NCI-H460 (cell line): ENCODE data around the gene ARMC6. TPM values are rescaled to one million over a fixed set of nuclear protein-coding genes. Genes with fewer than 3 reads are reported as not detected.
"Not testable (repeated sequence)": the region's sequence is repeated elsewhere in the genome, so short reads cannot be mapped to it uniquely, and the experiment has no call there.

ENCODE experiments used
- DNase-seq: peaks from one replicate; pipeline ENCODE4 v3.0.0-alpha.2; 2016; ENCODE audit warnings: low read depth; ENCODE audit errors: extremely low read depth
- total RNA-seq: library from RNA; depleted of rRNA; stranded (reverse); fragments of >200 nt; shearing (Covaris generic); gene quantifications from 2 replicates; pipeline ENCODE4 v1.2.3, GENCODE V29; 2014

Gene ARMC6
- total RNA-seq, 1 experiment from 2014 or later: 19.8 TPM

GRCh38 chr19:19068659-19069654 is 35.6 kb downstream of the ARMC6 start:
- no peak for DNase-seq

DNA sequence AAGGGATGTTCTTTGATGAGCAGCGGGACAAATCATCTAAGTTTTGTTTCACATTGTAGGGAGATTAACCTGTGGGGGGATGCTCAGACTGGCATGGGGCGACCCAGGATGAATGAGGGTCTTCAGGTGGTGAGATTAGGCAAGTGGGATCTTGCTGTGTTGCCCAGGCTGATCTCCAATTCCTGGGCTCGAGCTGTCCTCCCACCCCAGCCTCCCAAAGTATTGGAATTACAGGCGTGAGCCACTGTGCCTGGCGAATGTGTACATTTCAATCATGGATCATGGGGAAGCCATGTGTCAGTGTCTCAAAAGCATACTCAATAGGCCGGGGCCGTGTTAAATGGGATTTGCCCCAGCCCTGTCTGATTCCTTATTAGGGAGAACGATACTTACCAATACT is 38.5 kb downstream of the ARMC6 start:
- no peak for DNase-seq

- DNase-seq: no peak
Measured at GRCh38 chr19:19074196-19074882, 40.9 kb downstream of the ARMC6 start.

DNA sequence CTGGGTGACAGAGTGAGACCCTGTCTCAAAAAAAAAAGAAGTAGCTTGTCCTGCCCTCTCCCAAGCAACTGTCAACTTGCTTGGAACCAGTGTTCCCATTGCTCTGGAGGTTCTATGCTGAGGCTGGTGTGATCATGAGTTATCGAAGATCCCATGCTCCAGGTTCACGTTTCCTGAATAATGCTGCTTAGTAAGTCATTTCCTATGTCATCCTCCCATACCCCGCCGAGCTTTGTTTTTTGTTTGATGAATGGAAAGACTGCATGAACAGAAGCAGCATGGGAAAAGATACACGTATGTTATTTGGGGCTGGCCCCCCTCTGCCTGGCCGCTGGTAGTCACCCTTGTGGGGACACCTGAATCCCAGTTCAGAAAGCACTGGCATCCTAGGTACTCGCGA is 41.7 kb downstream of the ARMC6 start:
- DNase-seq: no peak

GRCh38 chr19:19076476-19076875 is 43.1 kb downstream of the ARMC6 start:
- no peak for DNase-seq

DNA sequence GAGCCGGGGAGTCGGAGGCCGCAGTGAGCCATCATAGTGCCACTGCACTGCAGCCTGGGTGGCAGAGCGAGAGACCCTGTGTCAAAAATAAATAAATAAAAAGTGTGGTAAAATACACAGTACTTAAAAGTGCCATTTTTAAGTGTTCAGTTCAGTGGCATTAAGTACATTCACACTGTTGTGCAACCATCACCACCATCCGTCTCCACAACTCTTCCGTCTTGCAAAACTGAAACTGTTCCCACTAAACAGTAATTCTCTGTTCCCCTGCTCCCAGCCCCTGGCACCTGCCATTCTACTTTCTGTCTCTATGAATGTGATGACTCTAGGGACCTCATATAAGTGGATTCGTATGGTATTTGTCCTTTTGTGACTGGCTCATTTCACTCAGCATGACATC is 43.7 kb downstream of the ARMC6 start:
- DNase-seq: no peak

DNA sequence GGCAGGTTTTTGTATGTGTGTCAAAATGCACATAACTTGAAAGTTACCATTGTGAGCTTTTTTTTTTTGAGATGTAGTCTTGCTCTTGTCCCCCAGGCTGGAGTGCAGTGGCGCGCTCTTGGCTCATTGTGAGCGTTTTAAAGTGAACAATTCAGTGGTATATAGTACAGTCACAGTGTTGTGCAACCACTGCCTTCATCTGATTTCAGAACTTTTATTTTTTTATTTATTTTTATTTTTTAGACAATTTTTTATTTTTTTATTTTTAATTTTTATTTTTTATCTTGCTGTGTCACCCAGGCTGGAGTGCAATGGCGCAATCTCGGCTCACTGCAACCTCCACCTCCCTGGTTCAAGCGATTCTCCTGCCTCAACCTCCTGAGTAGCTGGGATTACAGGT is 45.4 kb downstream of the ARMC6 start:
- DNase-seq: no peak

DNA sequence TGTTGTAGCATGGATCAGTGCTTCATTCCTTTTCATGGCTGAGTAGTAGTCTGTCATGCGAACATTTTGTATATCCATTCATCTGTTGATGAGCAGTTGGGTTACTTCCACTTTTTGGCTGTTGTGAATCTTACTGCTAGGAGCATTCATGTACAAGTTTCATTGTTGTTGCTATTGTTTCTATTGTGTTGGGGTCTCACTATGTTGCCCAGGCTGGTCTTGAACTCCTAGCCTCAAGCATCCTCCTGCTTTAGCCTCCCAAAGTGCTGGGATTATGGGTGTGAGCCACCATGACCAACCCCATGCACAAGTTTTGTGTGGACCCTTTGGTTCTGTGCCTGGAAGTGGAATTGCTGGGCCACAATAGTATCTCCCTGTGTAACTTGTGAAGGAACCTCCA is 46.2 kb downstream of the ARMC6 start:
- DNase-seq: no peak

DNA sequence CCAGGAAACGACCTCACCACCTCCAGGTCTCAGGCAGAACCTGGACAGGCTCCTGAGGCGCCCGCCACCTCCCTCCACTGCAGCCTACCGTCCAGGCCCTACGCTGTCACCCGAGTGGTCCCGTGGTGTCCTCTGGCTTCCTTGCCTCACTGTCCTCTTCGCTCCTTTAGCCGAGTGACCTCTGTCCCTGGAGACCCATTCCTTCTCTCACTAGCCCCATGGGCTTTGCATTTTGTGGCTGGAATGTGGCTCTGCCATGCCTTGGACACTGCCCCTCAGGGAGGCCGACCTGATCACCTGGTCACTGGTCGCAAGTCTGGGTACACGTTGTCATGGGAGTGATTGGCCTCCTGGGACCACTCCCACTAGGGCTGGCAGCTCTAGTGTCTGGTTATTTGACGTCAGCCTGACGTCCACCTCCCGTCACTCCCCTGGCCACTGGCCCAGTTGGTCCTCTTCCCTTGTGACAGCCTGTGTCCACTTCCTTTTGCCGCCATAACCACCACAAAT is 48.3 kb downstream of the ARMC6 start:
- peak; percentile 9 for DNase-seq

DNA sequence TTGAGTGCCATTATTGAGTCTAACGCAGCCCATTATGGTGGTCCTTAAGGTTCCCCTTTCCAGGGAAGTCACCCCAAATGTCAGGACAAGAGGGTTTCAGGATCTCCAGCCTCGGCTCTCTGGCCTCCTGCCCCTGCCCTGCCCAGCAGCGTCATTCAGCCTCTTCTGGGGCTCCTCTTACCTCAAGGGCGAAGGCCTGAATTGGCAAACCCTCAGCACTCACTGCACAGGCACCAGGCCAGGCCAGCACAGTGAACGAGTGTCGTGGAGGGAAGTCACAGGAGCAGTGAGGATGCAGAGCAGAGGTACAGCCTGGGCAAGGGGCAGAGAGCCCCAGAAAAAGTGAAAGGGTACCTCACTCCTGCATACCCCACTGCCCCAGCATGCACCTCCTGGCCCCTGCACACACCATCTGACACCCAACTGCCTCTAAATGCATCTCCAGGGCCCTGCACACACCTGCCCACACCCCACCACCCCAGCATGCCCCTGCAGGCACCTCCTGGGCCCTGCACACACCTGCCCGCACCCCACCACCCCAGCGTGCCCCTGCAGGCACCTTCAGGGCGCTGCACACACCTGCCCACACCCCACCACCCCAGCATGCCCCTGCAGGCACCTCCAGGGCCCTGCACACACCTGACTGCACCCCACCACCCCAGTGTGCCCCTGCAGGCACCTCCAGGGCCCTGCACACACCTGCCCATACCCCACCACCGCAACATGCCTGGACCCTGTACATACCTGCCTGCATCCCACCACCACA is 50.2 kb downstream of the ARMC6 start:
- DNase-seq: no peak

DNA sequence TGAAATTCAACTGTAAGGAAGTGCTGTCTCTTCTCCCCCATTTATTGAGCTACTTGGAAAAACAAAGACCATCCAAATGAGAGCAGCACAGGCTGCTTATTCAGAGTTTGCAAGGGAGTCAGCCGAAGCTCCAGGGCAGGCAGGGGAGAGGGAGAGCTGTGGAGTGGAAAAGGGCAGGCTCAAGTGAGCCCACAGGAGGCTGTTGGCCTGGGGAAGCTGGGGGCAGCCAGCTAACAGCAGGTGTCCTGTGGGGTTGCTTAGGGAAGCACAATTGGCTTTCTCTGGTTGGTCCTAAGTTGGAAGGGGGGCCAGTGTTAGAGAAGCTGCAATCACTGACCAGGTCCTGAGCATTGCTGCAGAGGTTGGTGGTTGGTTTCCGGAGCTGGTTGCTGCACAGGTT is 54.3 kb downstream of the ARMC6 start:
- no peak for DNase-seq

DNA sequence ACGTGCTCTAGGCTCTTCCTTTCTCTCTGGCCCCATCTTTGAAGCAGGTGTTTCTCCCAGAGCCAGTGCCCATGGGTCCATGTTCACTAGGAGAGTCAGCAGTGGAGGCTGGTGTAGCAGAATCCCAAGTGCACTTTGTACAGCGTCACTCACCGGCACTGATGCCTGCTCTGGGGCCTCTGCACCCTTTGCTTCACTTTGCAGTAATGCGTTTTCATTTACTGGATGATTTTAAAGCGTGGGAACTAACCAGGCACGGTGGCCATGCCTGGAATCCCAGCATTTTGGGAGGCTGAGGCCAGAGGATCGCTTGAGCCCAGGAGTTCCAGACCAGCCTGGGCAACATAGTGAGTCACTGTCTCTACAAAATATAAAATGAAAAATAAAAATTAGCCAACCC is 61.1 kb downstream of the ARMC6 start:
- no peak for DNase-seq

DNA sequence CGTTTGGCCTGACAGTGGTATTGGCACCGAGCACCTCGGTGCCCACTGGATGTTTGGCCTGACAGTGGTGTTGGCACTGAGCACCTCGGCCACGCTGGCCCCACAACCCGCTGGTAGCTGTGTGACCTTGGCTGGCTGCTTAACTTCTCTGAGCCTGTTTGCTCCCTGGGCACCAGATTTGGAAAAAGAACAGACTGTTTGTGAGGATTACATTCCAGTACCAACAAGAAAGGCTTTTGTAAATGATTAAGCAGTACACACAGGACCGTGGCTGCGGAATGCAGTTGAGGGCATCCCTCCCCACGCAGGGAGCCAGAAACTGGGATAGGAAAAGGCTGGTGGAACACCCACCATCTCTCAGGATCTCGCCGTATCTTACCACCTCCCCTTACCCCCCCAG is 62.3 kb downstream of the ARMC6 start:
- no peak for DNase-seq

GRCh38 chr19:19096641-19097627 is 63.5 kb downstream of the ARMC6 start:
- DNase-seq: no peak

GRCh38 chr19:19098084-19098702 is 64.8 kb downstream of the ARMC6 start:
- no peak for DNase-seq

- no peak for DNase-seq
Measured at GRCh38 chr19:19098703-19099632, 65.6 kb downstream of the ARMC6 start.

DNA sequence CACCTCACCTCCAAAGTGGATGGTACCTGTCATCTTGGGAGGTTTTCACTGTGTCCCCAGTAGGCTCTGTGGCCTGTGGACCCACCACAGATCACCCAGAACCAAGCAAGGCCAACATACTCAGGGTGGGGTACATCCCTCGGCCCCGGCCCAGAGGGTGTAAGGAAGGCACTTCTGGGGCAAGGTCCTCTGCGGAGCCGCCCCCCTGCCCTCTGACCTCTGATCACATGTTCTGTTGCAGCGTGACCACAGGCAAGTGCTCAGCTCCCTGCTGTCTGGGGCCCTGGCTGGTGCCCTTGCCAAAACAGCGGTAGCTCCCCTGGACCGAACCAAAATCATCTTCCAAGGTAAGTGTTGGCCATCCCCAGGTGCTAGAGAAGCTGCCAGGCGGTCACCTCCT is 68.1 kb downstream of the ARMC6 start:
- DNase-seq: no peak

DNA sequence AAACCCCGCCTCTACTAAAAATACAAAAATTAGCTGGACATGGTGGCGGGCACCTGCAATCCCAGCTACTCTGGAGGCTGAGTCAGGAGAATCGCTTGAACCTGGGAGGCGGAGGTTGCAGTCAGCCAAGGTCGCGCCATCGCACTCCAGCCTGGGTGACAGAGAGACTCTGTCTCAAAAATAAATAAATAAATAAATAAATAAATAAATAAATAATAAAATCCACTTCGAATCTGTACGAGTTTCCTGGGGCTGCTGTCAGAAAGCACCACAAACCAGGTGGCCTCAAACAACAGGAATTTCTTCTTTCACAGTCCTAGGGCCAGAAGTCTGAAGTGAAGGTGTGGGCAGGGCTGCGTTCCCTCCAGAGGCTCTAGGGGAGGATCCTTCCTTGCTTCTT is 69.2 kb downstream of the ARMC6 start:
- not testable (repeated sequence) for DNase-seq
